Activated naive CD4-positive, alpha-beta T cell treated with anti-CD3 and anti-CD28 coated beads, Interleukin-2, amount 10 ng/mL, durations not matched to agents 7 days and 5 days (primary cell): Measurements from ENCODE around the gene NOL4L.
A peak's percentile ranks its signal among the peaks of the same experiment; 100 is the strongest.

Experiments
- CTCF ChIA-PET: fragments of 350-600 bp; sonication (Branson Sonifier 250); formaldehyde crosslinking; loops from one replicate; lab custom pipeline; 2021; ENCODE audit warnings: antibody characterized with exemption; lab: Charles Lee
- DNase-seq: peaks from one replicate; pipeline ENCODE4 v3.0.0-alpha.2; 2020
- H3K27ac Mint-ChIP-seq: one replicate; pipeline ENCODE4 v1.8.0; 2021; ENCODE audit warnings: mild to moderate bottlenecking, moderate library complexity, mixed read lengths
- H3K27me3 Mint-ChIP-seq: one replicate; pipeline ENCODE4 v1.8.0; 2021; ENCODE audit warnings: mild to moderate bottlenecking, mixed read lengths
- H3K36me3 Mint-ChIP-seq: one replicate; pipeline ENCODE4 v1.8.0; 2021; ENCODE audit warnings: mixed read lengths
- H3K4me1 Mint-ChIP-seq: one replicate; pipeline ENCODE4 v1.8.0; 2021; ENCODE audit warnings: mixed read lengths
- H3K4me3 Mint-ChIP-seq: one replicate; pipeline ENCODE4 v1.8.0; 2021; ENCODE audit warnings: mild to moderate bottlenecking, moderate library complexity, mixed read lengths
- H3K9me3 Mint-ChIP-seq: one replicate; pipeline ENCODE4 v1.8.0; 2021; ENCODE audit warnings: mixed read lengths

NOL4L gene

DNA sequence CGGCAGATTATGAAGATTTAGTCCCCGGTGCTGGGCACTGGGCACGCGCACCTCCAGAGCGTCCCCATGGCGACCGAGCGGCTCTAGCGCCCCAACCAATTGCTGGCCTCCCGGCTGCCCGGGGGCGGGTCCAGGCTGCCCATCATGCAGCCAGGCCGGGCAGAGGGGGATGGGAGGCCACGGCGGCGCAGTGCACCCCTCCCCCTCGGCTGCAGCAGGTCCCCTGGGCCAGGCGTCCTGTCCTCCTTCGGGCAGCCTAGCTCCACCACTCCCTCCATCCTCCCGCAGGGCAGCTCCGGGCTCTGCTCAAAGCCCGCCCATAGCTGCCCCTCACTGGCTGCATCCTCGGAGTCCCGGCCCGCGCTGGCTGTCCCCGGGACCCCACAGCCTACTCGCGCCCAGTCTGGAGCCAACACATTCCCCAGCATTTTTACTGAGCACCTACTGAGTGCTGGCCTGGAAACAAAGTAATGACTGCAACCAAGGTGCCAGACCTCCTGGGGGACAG is 127.6 kb downstream of the NOL4L start:
- CTCF ChIA-PET: interaction anchor here (1.2 to 1.7 kb wide), 2 partner anchors 17 to 20 kb away, joined by 3 to 5 read pairs; no protein-coding TSS in a partner anchor
- DNase-seq: no peak

DNA sequence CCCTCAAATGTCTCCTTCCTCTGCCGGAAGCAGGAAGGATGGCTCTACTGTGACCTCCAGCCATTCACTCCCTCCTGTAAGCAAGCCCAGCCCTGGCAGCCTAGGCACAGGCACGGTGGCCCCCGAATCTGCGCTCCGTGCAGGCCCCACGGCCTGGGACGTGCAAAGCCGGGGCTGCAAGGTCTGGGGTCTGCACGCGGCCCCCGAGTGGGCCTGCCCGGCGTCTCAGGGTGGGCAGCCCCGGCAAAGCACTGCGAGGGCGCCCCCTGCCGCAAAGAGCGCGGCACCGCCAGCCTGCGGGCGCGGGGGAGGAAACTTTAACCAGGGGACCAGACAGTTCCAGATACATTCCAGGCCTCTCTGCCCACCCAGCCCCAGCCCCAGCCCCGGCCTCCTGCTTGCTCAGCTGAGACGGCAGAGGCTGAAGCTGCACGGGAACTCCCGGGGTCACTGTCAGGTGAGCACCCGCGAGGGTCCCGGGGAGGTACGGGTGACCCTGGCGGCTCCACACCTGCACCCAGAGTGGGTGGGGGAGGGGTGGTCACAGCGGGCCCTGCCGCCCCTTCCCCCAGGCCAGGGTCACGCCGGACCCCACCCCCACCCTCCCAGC is 128.2 kb downstream of the NOL4L start:
- Mint-ChIP-seq H3K27me3 (no peaks in the 10 kb centered on the region), H3K27ac (no peak overlapping the region), H3K4me3 (no peak overlapping the region), H3K36me3 (peaks cover 4% of the 10 kb centered on the region), H3K4me1 (no peaks in the 10 kb centered on the region), H3K9me3 (no peaks in the 10 kb centered on the region)
- DNase-seq: no peak
- CTCF ChIA-PET: interaction anchor here (1.3 kb wide), 1 partner anchor 13 kb away, joined by 3 read pairs; no protein-coding TSS in a partner anchor

More for the DNA sequence above, 127.6 kb downstream of the NOL4L start:
- no peaks in the 10 kb centered on the region for H3K27me3 Mint-ChIP-seq
- H3K4me1 Mint-ChIP-seq: no peaks in the 10 kb centered on the region
- no peak overlapping the region for H3K4me3 Mint-ChIP-seq
- peaks cover 7% of the 10 kb centered on the region for H3K36me3 Mint-ChIP-seq
- no peaks in the 10 kb centered on the region for H3K9me3 Mint-ChIP-seq
- no peak overlapping the region for H3K27ac Mint-ChIP-seq

DNA sequence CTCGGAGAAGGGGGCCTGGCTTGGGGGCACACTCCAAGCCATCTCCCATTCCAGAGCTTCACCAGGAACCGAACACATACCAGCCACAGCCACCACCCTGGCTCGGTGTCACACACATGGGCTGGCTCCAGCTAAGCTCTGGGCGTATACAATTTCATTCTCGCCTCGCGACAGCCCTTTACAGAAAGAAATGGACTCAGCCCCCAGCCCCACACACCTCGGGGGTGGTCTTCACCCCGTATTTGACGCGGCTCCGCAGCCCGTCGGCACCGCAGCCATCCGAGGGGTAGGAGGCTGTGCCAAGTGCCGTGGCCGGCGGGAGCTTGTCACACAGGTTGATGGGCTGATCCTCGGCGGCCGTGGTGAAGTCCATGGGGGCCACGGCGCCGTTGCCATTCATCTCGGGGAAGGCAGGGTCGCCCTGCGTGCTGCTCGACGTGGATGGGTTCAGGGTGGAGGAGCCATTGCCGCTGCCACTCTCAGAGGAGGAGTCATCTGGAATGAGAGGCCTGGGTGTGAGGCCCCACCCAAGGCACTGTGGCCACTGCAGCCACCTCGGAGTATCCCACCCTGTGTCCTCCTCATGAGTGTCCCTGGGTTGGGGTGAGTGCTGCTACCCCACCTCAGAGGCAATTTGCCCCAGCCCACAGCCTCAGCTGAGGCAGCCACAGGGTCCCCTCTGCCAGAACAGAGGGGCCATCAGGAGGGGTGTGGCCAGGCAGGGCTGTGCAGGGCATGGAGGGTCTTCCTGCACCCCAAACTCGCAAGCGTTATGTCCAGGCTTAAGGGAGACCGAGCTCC is 129.0 kb downstream of the NOL4L start:
- H3K4me3 Mint-ChIP-seq: no peak overlapping the region

DNA sequence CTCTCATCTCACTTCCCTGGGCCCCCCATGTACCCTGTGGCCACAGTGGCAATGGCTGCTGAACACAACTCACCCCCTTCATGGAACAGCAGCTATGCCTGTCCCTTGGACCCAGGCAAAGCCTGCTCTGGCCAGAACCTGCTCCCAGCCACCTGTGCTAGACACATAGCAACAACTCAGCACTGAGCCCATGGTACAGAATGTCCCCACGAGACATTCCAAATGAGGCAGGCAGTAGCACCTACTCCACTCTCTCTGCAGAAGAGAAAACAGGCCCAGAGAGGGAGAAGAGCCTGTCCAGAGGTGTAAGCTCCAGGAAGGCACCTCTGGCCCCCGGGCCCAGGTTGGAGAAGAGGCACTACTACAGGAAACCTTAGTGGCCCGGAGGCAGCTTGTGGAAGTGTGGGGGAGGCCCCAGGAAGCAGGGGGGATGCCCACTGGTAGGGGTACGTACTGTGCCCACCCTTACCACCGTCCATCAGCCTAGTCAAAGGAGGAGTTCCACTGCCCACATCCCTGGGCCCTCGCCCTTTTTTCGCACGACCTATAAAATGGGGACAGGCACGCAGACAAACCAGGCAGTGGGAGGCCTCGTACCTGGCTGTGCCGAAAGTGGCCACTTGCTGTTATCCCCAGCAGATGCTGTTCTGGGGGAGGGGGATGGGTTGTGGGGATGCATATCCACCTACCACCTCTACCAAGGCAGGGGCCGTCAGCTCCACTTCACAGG is 129.8 kb downstream of the NOL4L start:
- H3K27me3 Mint-ChIP-seq: no peaks in the 10 kb centered on the region
- DNase-seq: no peak
- peaks cover 4% of the 10 kb centered on the region for H3K36me3 Mint-ChIP-seq
- H3K27ac Mint-ChIP-seq: no peak overlapping the region
- no peaks in the 10 kb centered on the region for H3K9me3 Mint-ChIP-seq
- no peak overlapping the region for H3K4me3 Mint-ChIP-seq
- CTCF ChIA-PET: interaction anchor here (1.3 kb wide), 1 partner anchor 11 kb away, joined by 3 read pairs; no protein-coding TSS in a partner anchor
- H3K4me1 Mint-ChIP-seq: no peaks in the 10 kb centered on the region

More for the DNA sequence above, 129.0 kb downstream of the NOL4L start:
- DNase-seq: no peak
- H3K4me1 Mint-ChIP-seq: no peaks in the 10 kb centered on the region
- CTCF ChIA-PET: interaction anchor here (1.3 kb wide), 1 partner anchor 12 kb away, joined by 3 read pairs; no protein-coding TSS in a partner anchor
- H3K9me3 Mint-ChIP-seq: no peaks in the 10 kb centered on the region
- peaks cover 4% of the 10 kb centered on the region for H3K36me3 Mint-ChIP-seq
- H3K27me3 Mint-ChIP-seq: no peaks in the 10 kb centered on the region
- no peak overlapping the region for H3K27ac Mint-ChIP-seq

DNA sequence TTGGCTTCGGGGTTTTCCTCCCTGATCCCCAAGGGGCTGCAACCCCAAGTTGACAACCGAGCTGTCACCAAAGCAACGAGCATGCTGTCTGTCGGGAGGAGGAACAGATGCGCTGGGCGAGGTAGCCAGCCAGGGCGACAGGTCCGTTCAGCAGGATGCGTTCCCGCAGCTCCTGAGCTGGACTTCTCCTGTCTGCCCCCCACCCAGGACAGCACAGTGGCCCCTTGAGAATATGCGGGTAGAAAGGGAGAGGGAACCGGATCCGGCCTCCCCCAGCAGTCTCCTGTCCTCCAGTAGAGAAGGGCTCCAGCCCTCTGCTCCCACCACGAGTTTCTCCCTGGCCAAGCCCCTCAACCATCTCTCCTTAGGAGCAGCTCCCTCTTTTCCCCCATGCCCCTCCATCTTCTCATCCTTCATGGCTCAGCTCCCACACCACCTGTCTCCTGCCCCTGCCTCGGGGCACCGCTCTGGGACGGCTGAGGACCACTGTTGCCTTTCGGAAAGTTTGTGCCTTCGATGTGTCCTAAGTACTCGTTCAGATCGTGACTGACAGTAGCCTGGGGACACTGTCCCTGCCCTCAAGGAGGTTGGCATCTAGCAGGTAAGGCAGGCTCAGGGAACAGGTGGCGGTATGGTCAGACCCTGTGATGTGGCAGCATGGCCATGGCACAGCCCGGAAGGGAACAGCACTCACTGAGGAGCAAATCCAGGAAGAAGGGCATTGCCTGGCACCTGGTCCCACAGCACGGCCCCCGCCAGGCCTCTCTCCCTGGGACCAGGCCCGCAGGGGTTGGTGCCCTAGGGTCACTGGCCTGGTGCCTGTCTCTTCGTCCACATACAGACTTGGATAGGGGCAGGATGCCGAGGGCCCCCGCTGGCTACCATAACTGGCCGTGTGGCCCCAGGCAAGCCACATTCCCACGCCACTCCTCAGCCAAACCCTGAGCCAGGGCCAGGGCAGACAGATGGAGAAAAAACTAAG is 130.7 kb downstream of the NOL4L start:
- CTCF ChIA-PET: no interaction called here
- peaks cover 8% of the 10 kb centered on the region for H3K36me3 Mint-ChIP-seq
- no peak for DNase-seq
- no peaks in the 10 kb centered on the region for H3K27me3 Mint-ChIP-seq
- no peaks in the 10 kb centered on the region for H3K9me3 Mint-ChIP-seq
- H3K27ac Mint-ChIP-seq: peak overlapping the region; percentile 38
- H3K4me3 Mint-ChIP-seq: no peak overlapping the region
- H3K4me1 Mint-ChIP-seq: no peaks in the 10 kb centered on the region

DNA sequence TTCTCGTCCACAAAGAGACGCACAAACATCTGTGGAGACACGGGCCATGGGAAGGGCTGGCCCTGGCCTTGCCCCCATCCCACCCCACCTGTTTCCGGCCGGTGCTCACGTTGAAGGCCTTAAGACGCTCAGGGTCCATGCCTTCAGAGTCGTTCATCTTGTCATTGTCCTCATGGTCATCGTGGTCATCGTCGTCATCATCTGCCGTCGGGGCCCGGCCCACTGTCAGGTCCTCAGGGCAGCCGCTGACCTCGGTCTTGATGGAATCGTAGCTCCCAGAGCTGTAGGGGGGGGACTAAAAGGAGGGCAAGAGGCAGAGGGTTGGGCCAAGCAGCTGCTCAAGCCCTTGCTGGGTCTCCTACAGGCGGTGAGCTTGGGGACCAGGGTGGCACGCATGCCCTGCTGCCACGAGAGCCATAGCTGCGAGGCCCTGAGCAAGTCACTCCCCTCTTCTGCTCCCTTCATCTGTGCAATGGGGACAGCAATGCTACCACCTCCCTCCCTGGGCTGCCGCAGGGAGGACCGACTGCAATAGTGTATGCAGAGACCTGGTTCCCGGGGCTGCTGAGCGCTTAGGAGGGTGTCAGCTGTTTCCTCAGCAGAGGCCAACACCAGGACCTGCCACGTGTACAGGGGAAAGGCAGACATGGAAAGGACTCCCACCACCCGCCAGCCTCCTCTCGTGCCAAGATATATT is 131.5 kb downstream of the NOL4L start:
- CTCF ChIA-PET: no interaction called here
- Mint-ChIP-seq H3K9me3 (no peaks in the 10 kb centered on the region), H3K27ac (no peak overlapping the region)

DNA sequence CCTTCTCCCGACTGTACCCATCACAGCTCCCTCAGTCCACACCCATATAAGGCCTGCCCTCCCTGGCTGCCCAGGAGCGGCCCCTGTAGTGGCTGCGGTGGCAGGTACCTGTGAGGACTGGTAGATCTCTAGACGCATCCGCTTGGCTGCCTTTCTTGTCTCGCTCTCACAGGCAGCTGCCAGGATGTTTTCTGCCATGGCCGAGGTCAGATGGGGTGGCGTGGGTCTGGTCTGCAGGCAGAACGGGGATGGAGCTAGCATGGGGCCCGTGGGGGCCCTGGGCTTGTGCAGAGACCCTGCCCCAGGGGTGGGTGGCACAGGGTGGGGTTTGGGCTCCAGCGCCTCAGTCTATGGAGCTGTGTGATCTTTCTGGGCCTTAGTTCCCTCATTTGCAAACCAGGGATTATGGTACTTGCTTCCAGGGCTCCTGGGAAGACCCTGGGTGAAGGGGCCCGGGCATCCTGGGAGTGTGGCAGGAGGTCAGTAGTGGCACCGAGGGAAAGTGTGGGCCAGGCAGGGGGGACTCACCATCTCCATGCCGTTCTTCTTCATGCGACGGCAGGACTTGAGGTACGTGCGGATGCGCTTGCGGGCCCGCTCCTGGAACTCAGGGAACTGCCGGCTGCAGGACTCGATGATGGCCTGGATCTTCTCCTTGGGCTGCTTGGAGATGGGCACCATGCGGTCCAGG is 132.2 kb downstream of the NOL4L start:
- no peaks in the 10 kb centered on the region for H3K27me3 Mint-ChIP-seq
- no peaks in the 10 kb centered on the region for H3K9me3 Mint-ChIP-seq
- CTCF ChIA-PET: no interaction called here
- H3K27ac Mint-ChIP-seq: no peak overlapping the region
- no peak for DNase-seq
- peaks cover 10% of the 10 kb centered on the region for H3K36me3 Mint-ChIP-seq
- H3K4me1 Mint-ChIP-seq: no peaks in the 10 kb centered on the region
- H3K4me3 Mint-ChIP-seq: no peak overlapping the region

More for the DNA sequence above, 131.5 kb downstream of the NOL4L start:
- no peaks in the 10 kb centered on the region for H3K27me3 Mint-ChIP-seq
- no peaks in the 10 kb centered on the region for H3K4me1 Mint-ChIP-seq
- H3K4me3 Mint-ChIP-seq: no peak overlapping the region
- no peak for DNase-seq
- peaks cover 10% of the 10 kb centered on the region for H3K36me3 Mint-ChIP-seq

DNA sequence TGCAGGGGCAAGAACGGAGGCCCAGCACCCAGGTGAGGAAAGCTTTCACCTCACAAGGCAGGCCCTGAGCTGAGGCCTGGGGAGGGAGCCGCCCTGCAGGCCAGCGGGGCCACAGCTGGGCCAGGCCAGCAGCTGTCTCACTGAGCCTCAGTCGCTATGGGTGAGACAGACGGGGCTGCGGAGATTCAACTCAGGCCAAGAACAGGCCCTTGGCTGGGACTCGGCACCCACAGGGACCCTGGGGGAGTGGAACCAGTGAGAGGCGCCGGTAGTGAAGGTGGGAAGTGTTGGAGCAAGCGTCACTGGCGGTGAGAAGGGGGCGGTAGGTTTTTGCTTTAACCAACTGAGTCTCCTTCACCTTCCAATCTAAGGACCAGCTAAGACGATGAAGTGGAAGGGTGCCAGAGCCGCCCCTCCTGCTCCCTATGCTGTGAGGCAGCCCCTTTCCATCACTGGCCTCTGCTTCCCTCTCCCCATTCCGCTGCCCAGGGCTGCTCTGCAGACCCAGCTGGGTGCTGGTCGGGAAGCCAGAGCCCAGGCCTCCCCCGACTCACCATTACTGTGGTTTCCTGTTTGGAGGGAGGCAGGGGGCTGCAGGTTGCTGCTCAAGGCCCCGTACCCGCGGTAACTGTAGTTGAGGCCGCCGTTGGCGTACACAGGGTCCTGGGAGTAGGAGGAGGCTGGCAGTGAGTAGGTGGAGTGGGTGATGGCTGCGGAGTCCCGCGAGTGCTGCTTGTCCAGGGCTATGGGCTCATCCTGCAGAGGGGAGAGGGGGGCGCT is 133.3 kb downstream of the NOL4L start:
- H3K4me1 Mint-ChIP-seq: no peaks in the 10 kb centered on the region
- no peak for DNase-seq
- H3K36me3 Mint-ChIP-seq: peaks cover 12% of the 10 kb centered on the region
- H3K27me3 Mint-ChIP-seq: no peaks in the 10 kb centered on the region
- H3K27ac Mint-ChIP-seq: no peak overlapping the region
- CTCF ChIA-PET: no interaction called here
- no peak overlapping the region for H3K4me3 Mint-ChIP-seq
- no peaks in the 10 kb centered on the region for H3K9me3 Mint-ChIP-seq

DNA sequence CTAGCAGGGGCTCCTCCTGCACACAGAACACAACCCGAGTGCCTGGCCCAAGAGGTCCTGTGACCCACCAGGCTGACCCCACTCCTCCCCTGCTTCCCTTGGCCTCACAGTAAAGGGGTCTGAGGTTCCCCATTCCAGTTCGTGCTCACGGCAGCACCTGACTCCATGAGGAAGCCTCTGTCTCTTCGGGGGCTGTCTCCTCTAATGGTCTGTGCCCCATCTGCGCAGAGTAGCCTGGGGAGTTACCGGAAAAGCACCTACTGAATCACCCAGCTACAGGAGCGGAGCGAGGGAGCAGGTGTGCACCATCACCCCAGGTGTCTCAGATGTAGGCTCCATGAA is 133.8 kb downstream of the NOL4L start:
- DNase-seq: no peak
- CTCF ChIA-PET: no interaction called here
- H3K27me3 Mint-ChIP-seq: no peaks in the 10 kb centered on the region
- H3K27ac Mint-ChIP-seq: no peak overlapping the region
- H3K4me3 Mint-ChIP-seq: no peak overlapping the region
- peaks cover 16% of the 10 kb centered on the region for H3K36me3 Mint-ChIP-seq
- H3K9me3 Mint-ChIP-seq: no peaks in the 10 kb centered on the region
- no peaks in the 10 kb centered on the region for H3K4me1 Mint-ChIP-seq

DNA sequence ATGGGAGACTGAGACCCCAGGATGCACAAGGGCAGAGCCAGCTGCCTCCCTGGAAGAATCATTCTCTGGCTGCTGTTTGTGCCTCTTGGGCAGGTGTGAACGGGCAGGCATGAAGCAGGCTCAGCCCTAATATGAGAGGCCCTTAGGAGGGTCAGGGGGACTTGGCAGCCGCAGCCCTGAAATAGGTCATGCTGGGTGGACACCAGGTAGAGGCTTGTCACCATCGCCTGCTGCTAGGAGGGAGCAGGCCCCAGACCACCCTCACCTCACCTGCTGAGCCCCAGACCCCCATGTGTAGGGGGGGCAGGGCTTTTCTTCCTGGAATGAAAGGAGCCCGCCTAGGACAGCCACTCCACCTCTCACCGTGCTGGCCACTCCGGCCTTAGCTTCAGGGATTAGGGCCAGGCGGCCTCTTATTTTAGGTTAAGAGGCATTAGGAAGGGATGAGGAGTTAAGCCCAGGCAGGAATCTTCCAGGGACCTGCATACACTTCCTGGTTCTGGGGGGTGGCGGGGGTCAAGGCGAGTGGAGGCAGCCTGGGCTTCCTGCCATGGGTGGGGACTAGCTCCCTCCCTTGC is 134.6 kb downstream of the NOL4L start:
- Mint-ChIP-seq H3K4me1 (peaks cover under 1% of the 10 kb centered on the region), H3K36me3 (peaks cover 16% of the 10 kb centered on the region), H3K27me3 (no peaks in the 10 kb centered on the region), H3K27ac (peak overlapping the region; percentile 76), H3K4me3 (no peak overlapping the region), H3K9me3 (no peaks in the 10 kb centered on the region)
- CTCF ChIA-PET: no interaction called here
- DNase-seq: no peak

DNA sequence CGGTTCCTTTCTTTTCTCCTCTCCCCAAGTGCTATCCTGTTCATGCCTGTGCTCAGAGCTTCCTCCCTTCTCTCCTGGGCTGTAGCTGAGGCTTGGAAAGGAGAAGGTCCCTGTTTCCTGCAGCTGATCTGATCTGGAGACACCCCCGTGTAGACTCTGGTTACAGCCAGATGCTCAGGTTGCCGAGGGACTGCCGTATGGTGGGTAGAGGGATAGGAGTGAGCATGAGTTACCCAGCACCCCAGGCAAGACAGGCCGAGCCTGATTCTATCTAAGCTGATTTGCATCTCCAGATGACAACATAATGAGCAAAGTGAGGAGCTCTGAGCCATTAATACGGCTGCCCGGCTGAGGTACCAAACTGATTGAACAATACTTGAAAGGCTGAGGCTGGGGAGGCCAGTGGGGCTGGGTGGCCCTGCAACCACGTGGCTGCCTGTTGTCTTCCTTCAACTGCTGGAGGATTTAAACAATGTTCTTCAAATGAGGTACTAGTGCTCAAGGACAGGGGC is 135.2 kb downstream of the NOL4L start:
- H3K27me3 Mint-ChIP-seq: no peaks in the 10 kb centered on the region
- H3K27ac Mint-ChIP-seq: peak overlapping the region; percentile 76
- CTCF ChIA-PET: no interaction called here
- peaks cover 22% of the 10 kb centered on the region for H3K36me3 Mint-ChIP-seq
- peaks cover 3% of the 10 kb centered on the region for H3K4me1 Mint-ChIP-seq
- H3K9me3 Mint-ChIP-seq: no peaks in the 10 kb centered on the region
- DNase-seq: no peak
- no peak overlapping the region for H3K4me3 Mint-ChIP-seq
